HepG2 (cell line): ENCODE measurements around the gene YBX2. TPM values are rescaled to one million over a fixed set of nuclear protein-coding genes. Genes with fewer than 3 reads are reported as not detected.

Experiments used
- ARID2 ChIP-seq: sonication (generic); formaldehyde crosslinking; IDR thresholded peaks from 2 replicates; pipeline ENCODE4 v1.8.1; 2022; ENCODE audit warnings: mild to moderate bottlenecking, missing genetic modification reagents, borderline replicate concordance
- ARNTL ChIP-seq: sonication (generic); formaldehyde crosslinking; IDR thresholded peaks from 2 replicates; pipeline ENCODE4 v1.4.0; 2020; ENCODE audit warnings: mild to moderate bottlenecking, missing genetic modification reagents
- CBX5 ChIP-seq: sonication (generic); formaldehyde crosslinking; IDR thresholded peaks from 2 replicates; pipeline ENCODE4 v1.4.0; 2020; ENCODE audit warnings: missing genetic modification reagents, borderline replicate concordance
- FOXC1 ChIP-seq: sonication (generic); formaldehyde crosslinking; IDR thresholded peaks from 2 replicates; pipeline ENCODE4 v1.8.0; 2022; ENCODE audit warnings: mild to moderate bottlenecking, missing genetic modification reagents, borderline replicate concordance
- HNF4A ChIP-seq: sonication (generic); formaldehyde crosslinking; IDR thresholded peaks from 2 replicates; pipeline ENCODE4 v1.4.0; 2020; ENCODE audit warnings: missing genetic modification reagents
- HNF4G ChIP-seq, 2 experiments: sonication (generic) in 1 of 2; formaldehyde crosslinking in 1 of 2; IDR thresholded peaks; 2 replicates each; pipeline versions ENCODE4 v1.4.0 to v1.6.1; 2011 to 2020; ENCODE audit warnings: borderline replicate concordance in 2 of 2, low read depth in 2 of 2, mild to moderate bottlenecking in 2 of 2, low read length in 1 of 2, missing genetic modification reagents in 1 of 2, moderate library complexity in 1 of 2
- NR2F6 ChIP-seq, 2 experiments: IDR thresholded peaks; 2 replicates each; pipeline ENCODE4 v1.6.1; 2016; ENCODE audit warnings: antibody characterized with exemption in 1 of 2, mild to moderate bottlenecking in 1 of 2
- POLR2AphosphoS2 ChIP-seq: IDR thresholded peaks from 2 replicates; pipeline ENCODE4 v1.6.1; 2011; ENCODE audit warnings: low read depth, low read length, improper control_type of control experiment
- SUZ12 ChIP-seq: fragments of 150-350 bp; IDR thresholded peaks from 2 replicates; pipeline ENCODE4 v1.6.1; 2014; ENCODE audit warnings: low read depth, low read length
- TCF12 ChIP-seq, 2 experiments: fragments of 450-650 bp in 1 of 2; sonication (generic) in 1 of 2; formaldehyde crosslinking in 1 of 2; IDR thresholded peaks; 2 replicates each; pipeline versions ENCODE4 v1.6.1 to v1.8.0; 2017 to 2022; ENCODE audit warnings: antibody characterized with exemption in 1 of 2, mild to moderate bottlenecking in 1 of 2, missing genetic modification reagents in 1 of 2, moderate library complexity in 1 of 2
- ZBTB20 ChIP-seq: sonication (generic); formaldehyde crosslinking; IDR thresholded peaks from 2 replicates; pipeline ENCODE4 v1.8.1; 2023; ENCODE audit warnings: missing genetic modification reagents, low read depth, mild to moderate bottlenecking, borderline replicate concordance
- ZNF207 ChIP-seq: fragments of 450-650 bp; IDR thresholded peaks from 2 replicates; pipeline ENCODE4 v1.6.1; 2016; ENCODE audit warnings: antibody characterized with exemption, borderline replicate concordance
- ZNF30 ChIP-seq: sonication (generic); formaldehyde crosslinking; IDR thresholded peaks from 2 replicates; pipeline ENCODE4 v1.5.0; 2020; ENCODE audit warnings: mild to moderate bottlenecking, missing genetic modification reagents
- ZNF333 ChIP-seq: sonication (generic); formaldehyde crosslinking; IDR thresholded peaks from 2 replicates; pipeline ENCODE4 v1.4.0; 2020; ENCODE audit warnings: mild to moderate bottlenecking, missing genetic modification reagents, borderline replicate concordance
- ZNF343 ChIP-seq: sonication (generic); formaldehyde crosslinking; IDR thresholded peaks from 2 replicates; pipeline ENCODE4 v1.4.0; 2020; ENCODE audit warnings: mild to moderate bottlenecking, missing genetic modification reagents
- ZNF354B ChIP-seq: sonication (generic); formaldehyde crosslinking; IDR thresholded peaks from 2 replicates; pipeline ENCODE4 v1.8.0; 2022; ENCODE audit warnings: mild to moderate bottlenecking, missing genetic modification reagents
- ZNF501 ChIP-seq: sonication (generic); formaldehyde crosslinking; IDR thresholded peaks from 2 replicates; pipeline ENCODE4 v1.5.1; 2020; ENCODE audit warnings: mild to moderate bottlenecking, moderate library complexity, missing genetic modification reagents
- ZNF550 ChIP-seq: sonication (generic); formaldehyde crosslinking; IDR thresholded peaks from 2 replicates; pipeline ENCODE4 v1.4.0; 2020; ENCODE audit warnings: mild to moderate bottlenecking, missing genetic modification reagents, borderline replicate concordance
- ZNF776 ChIP-seq: sonication (generic); formaldehyde crosslinking; IDR thresholded peaks from 2 replicates; pipeline ENCODE4 v1.4.0; 2020; ENCODE audit warnings: mild to moderate bottlenecking, missing genetic modification reagents
- ZNF781 ChIP-seq: sonication (generic); formaldehyde crosslinking; IDR thresholded peaks from 2 replicates; pipeline ENCODE4 v1.5.1; 2020; ENCODE audit warnings: borderline replicate concordance, mild to moderate bottlenecking, missing genetic modification reagents; ENCODE audit errors: not compliant biosample characterization
- ZSCAN30 ChIP-seq: sonication (generic); formaldehyde crosslinking; IDR thresholded peaks from 2 replicates; pipeline ENCODE4 v1.5.0; 2020; ENCODE audit warnings: mild to moderate bottlenecking, missing genetic modification reagents
- polyA plus RNA-seq, 8 experiments: library from polyadenylated mRNA; depleted of rRNA in 3 of 8; stranded (reverse) in 7 of 8; unstranded in 1 of 8; fragments of >200 nt; fragmentation: Illumina TruSeq in 4 of 8; extraction: Trizol in 4 of 8; gene quantifications; 2 replicates each; pipeline versions ENCODE4 v1.2.1 to v1.2.3, GENCODE V29; 2011 to 2016; ENCODE audit warnings: low read depth in 4 of 8, missing spikeins in 1 of 8, mixed read lengths in 1 of 8; ENCODE audit not compliant: insufficient read depth in 1 of 8
- total RNA-seq, 5 experiments: library from RNA; depleted of rRNA; stranded (reverse); fragments of >200 nt; fragmentation: Illumina TruSeq; extraction: Trizol; gene quantifications; 2 replicates each; pipeline ENCODE4 v1.2.3, GENCODE V29; 2016; ENCODE audit warnings: low read depth in 1 of 5
- TF ChIP-seq, protein P1 (sequence below): sonication (generic); formaldehyde crosslinking; IDR thresholded peaks from 2 replicates; pipeline ENCODE4 v1.9.0; 2021; ENCODE audit warnings: missing genetic modification reagents, borderline replicate concordance
- TF ChIP-seq, protein P2 (sequence below): sonication (generic); formaldehyde crosslinking; IDR thresholded peaks from 2 replicates; pipeline ENCODE4 v1.9.0; 2021; ENCODE audit warnings: missing genetic modification reagents, mild to moderate bottlenecking, borderline replicate concordance
- TF ChIP-seq, protein P3 (sequence below): sonication (generic); formaldehyde crosslinking; IDR thresholded peaks from 2 replicates; pipeline ENCODE4 v1.4.0; 2020; ENCODE audit warnings: missing genetic modification reagents

The YBX2 gene
- total and polyA plus RNA-seq, 2 of the 13 experiments (the other 11 are each of a cell fraction or from before 2014, with no cell fraction given): 0.12 to 0.22 TPM

DNA sequence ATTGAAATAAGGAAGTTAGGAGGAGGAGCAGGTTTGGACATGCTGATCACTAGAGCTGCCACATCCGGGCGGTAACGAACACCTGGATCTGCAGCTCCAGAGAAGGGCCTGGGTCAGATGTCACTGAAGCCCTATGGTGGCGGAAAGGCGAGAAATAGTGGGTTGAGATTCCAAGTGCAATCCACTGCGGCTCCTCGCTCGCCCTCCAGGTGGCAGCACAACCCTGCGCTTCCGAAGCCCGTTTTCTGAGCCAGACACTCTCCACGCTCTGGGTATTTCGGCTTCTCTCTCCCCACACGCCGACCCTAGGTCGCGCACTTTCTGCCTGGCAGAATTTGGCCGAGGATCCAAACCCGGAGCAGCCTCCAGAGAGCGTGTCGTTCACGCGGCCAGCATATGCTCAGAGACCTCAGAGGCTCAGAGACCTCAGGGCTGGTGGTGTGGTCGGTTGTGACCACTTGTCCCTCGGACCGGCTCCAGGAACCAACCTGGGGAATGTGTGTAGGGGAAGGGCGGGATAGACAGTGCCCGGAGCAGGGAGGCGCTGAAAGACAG, 13.8 kb downstream of the YBX2 start (continued):
- TF ChIP-seq, protein P1, sequence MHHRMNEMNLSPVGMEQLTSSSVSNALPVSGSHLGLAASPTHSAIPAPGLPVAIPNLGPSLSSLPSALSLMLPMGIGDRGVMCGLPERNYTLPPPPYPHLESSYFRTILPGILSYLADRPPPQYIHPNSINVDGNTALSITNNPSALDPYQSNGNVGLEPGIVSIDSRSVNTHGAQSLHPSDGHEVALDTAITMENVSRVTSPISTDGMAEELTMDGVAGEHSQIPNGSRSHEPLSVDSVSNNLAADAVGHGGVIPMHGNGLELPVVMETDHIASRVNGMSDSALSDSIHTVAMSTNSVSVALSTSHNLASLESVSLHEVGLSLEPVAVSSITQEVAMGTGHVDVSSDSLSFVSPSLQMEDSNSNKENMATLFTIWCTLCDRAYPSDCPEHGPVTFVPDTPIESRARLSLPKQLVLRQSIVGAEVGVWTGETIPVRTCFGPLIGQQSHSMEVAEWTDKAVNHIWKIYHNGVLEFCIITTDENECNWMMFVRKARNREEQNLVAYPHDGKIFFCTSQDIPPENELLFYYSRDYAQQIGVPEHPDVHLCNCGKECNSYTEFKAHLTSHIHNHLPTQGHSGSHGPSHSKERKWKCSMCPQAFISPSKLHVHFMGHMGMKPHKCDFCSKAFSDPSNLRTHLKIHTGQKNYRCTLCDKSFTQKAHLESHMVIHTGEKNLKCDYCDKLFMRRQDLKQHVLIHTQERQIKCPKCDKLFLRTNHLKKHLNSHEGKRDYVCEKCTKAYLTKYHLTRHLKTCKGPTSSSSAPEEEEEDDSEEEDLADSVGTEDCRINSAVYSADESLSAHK (CRISPR knock-in tag): no peak
- TF ChIP-seq ZNF354B (CRISPR knock-in tag) (no peak; the same call in 1 of the 2 replicates), ZNF207 (no peak), SUZ12 (no peak), CBX5 (CRISPR knock-in tag) (0 out of 2 replicates have a peak, but pooled peaks have one; percentile 21), HNF4A (no peak), POLR2AphosphoS2 (no peak), ZNF781 (CRISPR knock-in tag) (no peak), ZNF333 (no peak), ARNTL (CRISPR knock-in tag) (no peak), NR2F6 (IDR thresholded peaks at IDR 0.05) (no peak), NR2F6 (CRISPR knock-in tag; IDR thresholded peaks at IDR 0.05) (peak; percentile 49; the same call in 1 of the 2 replicates), ZNF501 (peak; percentile 82), ZNF550 (CRISPR knock-in tag) (no peak), ZSCAN30 (CRISPR knock-in tag) (no peak), ZNF343 (CRISPR knock-in tag) (0 out of 2 replicates have a peak, but pooled peaks have one; percentile 32), HNF4G (IDR thresholded peaks at IDR 0.05; ENCODE audit: borderline replicate concordance, low read depth, low read length) (no peak), HNF4G (CRISPR knock-in tag; IDR thresholded peaks at IDR 0.05; ENCODE audit: borderline replicate concordance, low read depth) (no peak), ZBTB20 (0 out of 2 replicates have a peak, but pooled peaks have one; percentile 43), ZNF776 (CRISPR knock-in tag) (no peak), FOXC1 (peak; percentile 78; the same call in 1 of the 2 replicates), TCF12 (IDR thresholded peaks at IDR 0.05) (no peak), TCF12 (CRISPR knock-in tag; IDR thresholded peaks at IDR 0.05) (no peak), ZNF30 (CRISPR knock-in tag) (no peak), ARID2 (CRISPR knock-in tag) (no peak)
- TF ChIP-seq, protein P2, sequence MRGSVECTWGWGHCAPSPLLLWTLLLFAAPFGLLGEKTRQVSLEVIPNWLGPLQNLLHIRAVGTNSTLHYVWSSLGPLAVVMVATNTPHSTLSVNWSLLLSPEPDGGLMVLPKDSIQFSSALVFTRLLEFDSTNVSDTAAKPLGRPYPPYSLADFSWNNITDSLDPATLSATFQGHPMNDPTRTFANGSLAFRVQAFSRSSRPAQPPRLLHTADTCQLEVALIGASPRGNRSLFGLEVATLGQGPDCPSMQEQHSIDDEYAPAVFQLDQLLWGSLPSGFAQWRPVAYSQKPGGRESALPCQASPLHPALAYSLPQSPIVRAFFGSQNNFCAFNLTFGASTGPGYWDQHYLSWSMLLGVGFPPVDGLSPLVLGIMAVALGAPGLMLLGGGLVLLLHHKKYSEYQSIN (CRISPR knock-in tag): no peak
- TF ChIP-seq, protein P3, sequence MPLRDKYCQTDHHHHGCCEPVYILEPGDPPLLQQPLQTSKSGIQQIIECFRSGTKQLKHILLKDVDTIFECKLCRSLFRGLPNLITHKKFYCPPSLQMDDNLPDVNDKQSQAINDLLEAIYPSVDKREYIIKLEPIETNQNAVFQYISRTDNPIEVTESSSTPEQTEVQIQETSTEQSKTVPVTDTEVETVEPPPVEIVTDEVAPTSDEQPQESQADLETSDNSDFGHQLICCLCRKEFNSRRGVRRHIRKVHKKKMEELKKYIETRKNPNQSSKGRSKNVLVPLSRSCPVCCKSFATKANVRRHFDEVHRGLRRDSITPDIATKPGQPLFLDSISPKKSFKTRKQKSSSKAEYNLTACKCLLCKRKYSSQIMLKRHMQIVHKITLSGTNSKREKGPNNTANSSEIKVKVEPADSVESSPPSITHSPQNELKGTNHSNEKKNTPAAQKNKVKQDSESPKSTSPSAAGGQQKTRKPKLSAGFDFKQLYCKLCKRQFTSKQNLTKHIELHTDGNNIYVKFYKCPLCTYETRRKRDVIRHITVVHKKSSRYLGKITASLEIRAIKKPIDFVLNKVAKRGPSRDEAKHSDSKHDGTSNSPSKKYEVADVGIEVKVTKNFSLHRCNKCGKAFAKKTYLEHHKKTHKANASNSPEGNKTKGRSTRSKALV (CRISPR knock-in tag): no peak; the same call in 1 of the 2 replicates
